Astrocyte of the spinal cord (primary cell): ENCODE measurements around the gene WDR46.

Experiments
- DNase-seq: peaks from one replicate; pipeline ENCODE4 v3.0.0; 2011; ENCODE audit warnings: low read depth, low spot score
- H3K4me3 ChIP-seq: 2 replicates; pipeline ENCODE4 v1.5.1; 2011; ENCODE audit warnings: low read depth, mild to moderate bottlenecking, low read length, moderate library complexity
- CTCF ChIP-seq: IDR thresholded peaks from 2 replicates; pipeline ENCODE4 v1.5.1; 2012; ENCODE audit warnings: low read depth, mild to moderate bottlenecking, low read length, inconsistent platforms
- in situ Hi-C: cut with HindIII; loops from 2 replicates; pipeline ENCODE4 v1.10.0; 2017; ENCODE audit warnings: low sequenced_read_pairs

The WDR46 gene

GRCh38 chr6:33248932-33249731, 39.9 kb downstream of the WDR46 start:
- TF ChIP-seq CTCF: peak; percentile 20
- H3K4me3 ChIP-seq: peak overlapping the region; percentile 48
- in situ Hi-C loops: no loop called here
- peak; percentile 99 for DNase-seq

GRCh38 chr6:33248643-33248931, 40.5 kb downstream of the WDR46 start:
- in situ Hi-C loops: no loop called here
- peak overlapping the region; percentile 48 for H3K4me3 ChIP-seq
- DNase-seq: no peak
- TF ChIP-seq CTCF: no peak

GRCh38 chr6:33247977-33248642, 40.9 kb downstream of the WDR46 start:
- peak overlapping the region; percentile 48 for H3K4me3 ChIP-seq
- in situ Hi-C loops: no loop called here
- DNase-seq: peak; percentile 83
- TF ChIP-seq CTCF: peak; percentile 85

- TF ChIP-seq CTCF: no peak
- H3K4me3 ChIP-seq: no peak overlapping the region
- no peak for DNase-seq
- in situ Hi-C loops: no loop called here
Measured at GRCh38 chr6:33243476-33243875, 45.6 kb downstream of the WDR46 start.

- H3K4me3 ChIP-seq: no peak overlapping the region
- no peak for DNase-seq
- TF ChIP-seq CTCF: no peak
- in situ Hi-C loops: no loop called here
Measured at GRCh38 chr6:33241968-33242367, 47.1 kb downstream of the WDR46 start.

- DNase-seq: no peak
- TF ChIP-seq CTCF: no peak
- H3K4me3 ChIP-seq: no peak overlapping the region
- in situ Hi-C loops: no loop called here
Measured at GRCh38 chr6:33237741-33238140, 51.3 kb downstream of the WDR46 start.
